ENCODE data around the gene ATP8A1.
A peak's percentile ranks its signal among the peaks of the same experiment; 100 is the strongest.
"Not testable (repeated sequence)": the region's sequence is repeated elsewhere in the genome, so short reads cannot be mapped to it uniquely, and the experiment has no call there.

Gene ATP8A1

DNA sequence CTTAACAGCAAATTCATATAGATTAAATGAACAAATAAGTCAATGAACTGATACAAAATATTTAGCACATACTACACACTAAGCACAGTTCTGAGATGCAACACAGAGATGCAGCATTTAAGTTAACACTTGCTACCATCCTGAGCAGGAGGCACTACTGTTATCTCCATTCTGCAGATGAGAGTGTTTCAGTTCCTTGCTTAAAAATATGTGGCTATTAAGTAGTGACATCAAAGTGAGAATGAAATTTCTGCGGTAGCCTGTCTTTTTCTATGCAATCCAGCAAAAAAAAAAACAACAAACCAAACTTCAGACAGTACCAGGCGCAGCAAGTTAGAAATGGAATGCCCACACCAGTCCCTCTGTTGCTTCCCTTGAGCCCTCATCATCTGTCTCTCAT is 168.8 kb downstream of the ATP8A1 start:
- no peaks in the 10 kb centered on the region for H3K9me3 ChIP-seq (ENCODE audit: severe bottlenecking)
- H3K4me1 ChIP-seq (ENCODE audit: insufficient read depth, poor library complexity, severe bottlenecking): peaks cover 18% of the 10 kb centered on the region
- no peak overlapping the region for H3K27ac ChIP-seq (ENCODE audit: poor library complexity, severe bottlenecking)

DNA sequence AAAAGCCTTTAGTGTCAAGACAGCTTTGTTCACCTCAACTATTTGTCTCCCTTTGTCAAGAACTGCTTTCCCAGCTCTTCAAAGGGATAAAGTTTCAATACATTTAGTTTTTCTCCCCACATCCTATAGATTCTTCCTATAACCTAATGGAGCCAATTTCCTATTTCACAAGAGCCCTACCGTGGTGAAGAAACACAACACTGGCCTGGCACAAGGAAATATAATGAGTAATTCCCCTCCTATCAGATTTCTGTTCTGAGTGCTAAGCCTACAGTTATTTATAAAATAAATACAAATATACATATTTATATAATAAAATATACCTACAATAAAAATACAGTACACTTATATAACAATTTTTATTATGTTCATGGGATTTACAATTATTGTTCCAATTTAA is 169.7 kb downstream of the ATP8A1 start:
- no peak overlapping the region for H3K4me3 ChIP-seq (ENCODE audit: severe bottlenecking)
- TF ChIP-seq, protein P1, sequence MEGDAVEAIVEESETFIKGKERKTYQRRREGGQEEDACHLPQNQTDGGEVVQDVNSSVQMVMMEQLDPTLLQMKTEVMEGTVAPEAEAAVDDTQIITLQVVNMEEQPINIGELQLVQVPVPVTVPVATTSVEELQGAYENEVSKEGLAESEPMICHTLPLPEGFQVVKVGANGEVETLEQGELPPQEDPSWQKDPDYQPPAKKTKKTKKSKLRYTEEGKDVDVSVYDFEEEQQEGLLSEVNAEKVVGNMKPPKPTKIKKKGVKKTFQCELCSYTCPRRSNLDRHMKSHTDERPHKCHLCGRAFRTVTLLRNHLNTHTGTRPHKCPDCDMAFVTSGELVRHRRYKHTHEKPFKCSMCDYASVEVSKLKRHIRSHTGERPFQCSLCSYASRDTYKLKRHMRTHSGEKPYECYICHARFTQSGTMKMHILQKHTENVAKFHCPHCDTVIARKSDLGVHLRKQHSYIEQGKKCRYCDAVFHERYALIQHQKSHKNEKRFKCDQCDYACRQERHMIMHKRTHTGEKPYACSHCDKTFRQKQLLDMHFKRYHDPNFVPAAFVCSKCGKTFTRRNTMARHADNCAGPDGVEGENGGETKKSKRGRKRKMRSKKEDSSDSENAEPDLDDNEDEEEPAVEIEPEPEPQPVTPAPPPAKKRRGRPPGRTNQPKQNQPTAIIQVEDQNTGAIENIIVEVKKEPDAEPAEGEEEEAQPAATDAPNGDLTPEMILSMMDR (IDR thresholded peaks at IDR 0.05; ENCODE audit: poor library complexity, severe bottlenecking): no peak
- ATAC-seq (ENCODE audit: low read depth) (no peak), DNase-seq (ENCODE audit: low spot score) (no peak)
- H3K36me3 ChIP-seq (ENCODE audit: low read depth): no peaks in the 10 kb centered on the region
- no peak overlapping the region for H3K27ac ChIP-seq (ENCODE audit: poor library complexity, severe bottlenecking)
- H3K4me1 ChIP-seq (ENCODE audit: insufficient read depth, poor library complexity, severe bottlenecking): peaks cover 18% of the 10 kb centered on the region
- H3K27me3 ChIP-seq (ENCODE audit: insufficient read depth, poor library complexity, severe bottlenecking): no peaks in the 10 kb centered on the region
- no peaks in the 10 kb centered on the region for H3K9me3 ChIP-seq (ENCODE audit: severe bottlenecking)

More for the DNA sequence above, 168.8 kb downstream of the ATP8A1 start:
- no peaks in the 10 kb centered on the region for H3K36me3 ChIP-seq (ENCODE audit: low read depth)
- H3K4me3 ChIP-seq (ENCODE audit: severe bottlenecking): no peak overlapping the region
- no peaks in the 10 kb centered on the region for H3K27me3 ChIP-seq (ENCODE audit: insufficient read depth, poor library complexity, severe bottlenecking)
- ATAC-seq (ENCODE audit: low read depth): no peak
- TF ChIP-seq, protein P1 (IDR thresholded peaks at IDR 0.05; ENCODE audit: poor library complexity, severe bottlenecking): no peak
- DNase-seq (ENCODE audit: low spot score): no peak

DNA sequence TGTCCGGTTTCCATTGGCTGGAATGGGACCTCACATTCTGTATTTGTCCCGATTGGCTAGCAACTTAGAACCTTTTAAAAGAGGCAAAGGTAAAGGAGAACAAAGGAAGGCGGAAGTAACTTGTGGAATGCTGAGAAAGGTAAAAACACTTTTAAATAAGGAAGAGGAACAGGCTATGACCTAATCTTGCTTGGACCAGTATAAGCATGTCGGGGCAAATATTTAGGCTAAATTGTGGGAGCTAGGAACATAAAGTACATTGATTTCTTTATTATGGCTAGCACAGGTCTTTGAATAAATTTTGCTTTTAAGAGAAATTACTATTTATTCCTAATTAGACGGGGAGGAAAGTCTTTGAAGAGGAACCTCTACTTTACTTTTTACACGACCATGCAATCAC is 170.7 kb downstream of the ATP8A1 start:
- peaks cover 18% of the 10 kb centered on the region for H3K4me1 ChIP-seq (ENCODE audit: insufficient read depth, poor library complexity, severe bottlenecking)
- H3K9me3 ChIP-seq (ENCODE audit: severe bottlenecking); ATAC-seq (ENCODE audit: low read depth); H3K4me3 ChIP-seq (ENCODE audit: severe bottlenecking); H3K27ac ChIP-seq (ENCODE audit: poor library complexity, severe bottlenecking); H3K36me3 ChIP-seq (ENCODE audit: low read depth); H3K27me3 ChIP-seq (ENCODE audit: insufficient read depth, poor library complexity, severe bottlenecking); DNase-seq (ENCODE audit: low spot score): not testable (repeated sequence)

DNA sequence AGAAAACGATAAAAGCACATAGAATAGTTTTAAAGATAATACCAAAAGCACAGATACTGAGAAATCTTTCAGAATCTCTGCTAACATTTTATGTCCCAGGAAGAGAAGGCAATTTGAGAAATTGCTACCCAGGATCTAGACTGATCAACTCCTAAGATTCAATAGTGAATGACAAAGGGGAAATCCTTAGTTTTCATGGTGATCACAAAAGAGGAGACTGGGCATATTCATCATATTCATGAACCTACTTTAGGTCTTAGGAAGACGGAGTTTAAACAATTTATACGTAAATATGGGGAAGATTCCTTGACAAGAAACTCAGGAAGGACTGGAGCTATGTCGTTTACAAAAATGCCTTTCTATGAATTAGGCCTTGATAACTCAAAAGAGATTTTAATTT is 172.3 kb downstream of the ATP8A1 start:
- Histone ChIP-seq H3K9me3 (ENCODE audit: severe bottlenecking) (no peaks in the 10 kb centered on the region), H3K4me3 (ENCODE audit: severe bottlenecking) (no peak overlapping the region), H3K27ac (ENCODE audit: poor library complexity, severe bottlenecking) (no peak overlapping the region), H3K4me1 (ENCODE audit: insufficient read depth, poor library complexity, severe bottlenecking) (peaks cover 18% of the 10 kb centered on the region), H3K27me3 (ENCODE audit: insufficient read depth, poor library complexity, severe bottlenecking) (no peaks in the 10 kb centered on the region), H3K36me3 (ENCODE audit: low read depth) (no peaks in the 10 kb centered on the region)
- ATAC-seq (ENCODE audit: low read depth): no peak
- no peak for DNase-seq (ENCODE audit: low spot score)
- TF ChIP-seq, protein P1 (IDR thresholded peaks at IDR 0.05; ENCODE audit: poor library complexity, severe bottlenecking): no peak

DNA sequence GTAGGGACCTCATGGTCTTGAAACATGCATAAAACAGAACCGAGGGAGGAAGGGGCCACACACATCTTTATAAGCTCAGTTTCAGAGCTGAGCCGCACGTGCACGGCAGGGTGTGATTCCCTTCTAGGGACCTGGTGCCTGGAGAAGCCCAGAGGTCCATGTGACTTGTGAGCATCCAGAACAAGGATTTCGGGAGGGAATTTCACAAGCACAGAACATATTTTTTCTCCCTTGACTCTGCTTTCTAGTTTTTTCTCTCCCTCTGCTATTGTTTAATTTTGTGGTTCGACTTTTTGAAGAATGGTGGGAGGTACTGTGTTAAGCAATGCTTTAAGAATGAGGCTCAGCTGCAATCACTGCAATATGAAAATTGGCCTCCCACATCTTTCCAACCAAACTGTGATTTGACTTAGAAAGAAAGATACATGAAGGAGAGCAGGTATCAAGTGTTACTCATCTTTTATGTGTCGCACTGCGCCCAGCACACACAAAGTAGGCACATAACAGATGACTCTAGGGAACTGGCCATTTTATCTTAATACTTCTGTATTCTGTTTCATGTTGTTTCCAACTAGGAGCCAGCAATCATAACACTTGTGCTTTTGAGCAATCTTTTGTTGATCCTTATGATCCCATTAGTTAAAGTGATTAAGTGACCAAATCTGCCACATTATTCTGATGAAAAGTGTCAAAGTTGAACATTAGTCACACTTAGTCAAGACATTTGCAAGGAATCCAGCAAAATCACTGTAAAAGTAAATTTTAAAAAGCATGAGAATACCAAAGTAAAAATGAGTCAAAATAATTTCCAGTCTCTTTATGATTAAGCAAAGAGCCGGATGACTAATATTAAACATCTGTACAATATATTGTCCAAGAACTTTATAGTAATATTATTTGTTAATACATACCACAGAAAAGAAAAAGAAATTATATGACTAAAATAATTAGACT is 173.2 kb downstream of the ATP8A1 start:
- Histone ChIP-seq H3K36me3 (ENCODE audit: low read depth) (no peaks in the 10 kb centered on the region), H3K4me1 (ENCODE audit: insufficient read depth, poor library complexity, severe bottlenecking) (peaks cover 18% of the 10 kb centered on the region), H3K4me3 (ENCODE audit: severe bottlenecking) (no peak overlapping the region), H3K9me3 (ENCODE audit: severe bottlenecking) (no peaks in the 10 kb centered on the region), H3K27me3 (ENCODE audit: insufficient read depth, poor library complexity, severe bottlenecking) (no peaks in the 10 kb centered on the region), H3K27ac (ENCODE audit: poor library complexity, severe bottlenecking) (no peak overlapping the region)
- TF ChIP-seq, protein P1 (IDR thresholded peaks at IDR 0.05; ENCODE audit: poor library complexity, severe bottlenecking): no peak
- ATAC-seq (ENCODE audit: low read depth) (peak; percentile 40; the same call in 1 of the 3 replicates), DNase-seq (ENCODE audit: low spot score) (no peak)
